Measurements from ENCODE around the gene ZNF735.
"Not testable (repeated sequence)": the region's sequence is repeated elsewhere in the genome, so short reads cannot be mapped to it uniquely, and the experiment has no call there.

ZNF735 gene

GRCh38 chr7:64206903-64207302, at the start of gene ZNF735:
ZNF735 (plus strand) TSS chr7:64207203; CDS start chr7:64207203, 0 bp downstream.
- no peak for DNase-seq

DNA sequence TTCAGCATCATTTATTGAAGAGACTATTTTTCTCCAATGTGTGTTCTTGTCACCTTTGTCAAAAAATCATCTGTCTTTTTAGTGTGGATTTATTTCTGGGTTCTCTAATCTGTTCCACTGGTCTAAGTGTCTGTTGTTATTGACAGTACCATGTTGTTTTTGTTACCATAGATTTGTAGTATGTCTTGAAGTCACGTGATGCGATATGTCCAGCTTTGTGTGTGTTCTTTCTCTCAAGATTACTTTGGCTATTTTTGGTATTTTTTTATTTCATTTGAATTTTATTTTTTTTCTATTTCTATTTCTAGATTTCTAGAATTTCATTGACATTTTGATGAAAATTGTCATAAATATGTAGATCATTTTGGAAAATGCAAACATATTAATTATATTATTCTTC, 36.0 kb upstream of the ZNF735 start:
- not testable (repeated sequence) for DNase-seq

GRCh38 chr7:64174328-64174727, 32.7 kb upstream of the ZNF735 start:
- DNase-seq = no peak

GRCh38 chr7:64174941-64175340, 32.1 kb upstream of the ZNF735 start:
- DNase-seq = no peak

DNA sequence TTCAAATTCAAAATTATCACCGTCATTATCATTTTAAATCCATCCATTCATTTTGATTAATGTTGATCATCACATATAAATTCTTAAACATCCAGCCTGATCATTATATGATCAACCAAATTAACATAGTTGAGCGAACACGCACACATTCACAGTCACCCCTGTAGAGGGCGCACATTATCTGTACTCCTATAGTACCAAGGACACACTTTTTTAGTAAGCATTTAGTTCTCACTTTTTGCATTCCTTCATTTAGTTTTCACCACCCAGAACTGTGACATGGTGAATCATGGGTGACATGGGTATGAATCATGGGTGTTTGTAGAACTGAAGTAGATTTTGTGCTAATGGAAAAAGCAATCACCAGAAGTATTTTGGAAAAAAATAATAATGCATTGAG, 26.0 kb upstream of the ZNF735 start:
- DNase-seq = no peak

GRCh38 chr7:64181586-64181985, 25.4 kb upstream of the ZNF735 start:
- DNase-seq = no peak

DNA sequence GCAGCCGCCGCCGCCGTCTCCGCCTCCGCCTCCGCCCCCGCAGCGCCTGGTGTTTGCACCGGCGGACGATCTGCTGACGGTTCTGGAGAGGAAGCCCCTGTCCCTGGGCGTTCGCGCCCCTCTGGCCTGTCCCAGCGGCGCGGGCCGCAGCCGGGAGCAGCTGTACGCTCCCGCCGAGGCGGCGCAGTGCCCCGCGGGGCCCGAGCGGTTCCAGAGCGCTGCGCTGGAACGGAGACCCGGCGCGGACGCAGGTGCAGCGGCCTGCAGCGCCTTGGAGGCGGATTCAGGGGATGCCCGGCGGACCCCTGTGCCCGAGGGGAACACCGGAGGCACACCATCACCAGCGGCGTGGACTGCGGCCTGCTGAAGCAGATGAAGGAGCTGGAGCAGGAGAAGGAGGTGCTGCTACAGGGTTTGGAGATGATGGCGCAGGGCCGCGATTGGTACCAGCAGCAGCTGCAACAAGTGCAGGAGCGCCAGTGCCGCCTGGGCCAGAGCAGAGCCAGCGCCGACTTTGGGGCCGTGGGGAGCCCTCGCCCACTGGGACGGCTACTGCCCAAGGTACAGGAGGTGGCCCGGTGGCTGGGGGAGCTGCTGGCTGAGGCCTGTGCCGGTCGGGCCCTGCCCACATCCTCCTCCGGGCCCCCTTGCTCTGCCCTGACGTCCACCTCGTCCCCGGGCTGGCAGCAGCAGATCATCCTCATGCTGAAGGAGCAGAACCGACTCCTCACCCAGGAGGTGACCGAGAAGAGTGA, 24.8 kb upstream of the ZNF735 start:
- no peak for DNase-seq

- no peak for DNase-seq
These were observed 23.8 kb upstream of the ZNF735 start for GRCh38 chr7:64183126-64183742.

- DNase-seq = no peak
These were observed 23.1 kb upstream of the ZNF735 start for GRCh38 chr7:64183827-64184372.

- DNase-seq = no peak
These were observed 22.6 kb upstream of the ZNF735 start for GRCh38 chr7:64184376-64184775.

DNA sequence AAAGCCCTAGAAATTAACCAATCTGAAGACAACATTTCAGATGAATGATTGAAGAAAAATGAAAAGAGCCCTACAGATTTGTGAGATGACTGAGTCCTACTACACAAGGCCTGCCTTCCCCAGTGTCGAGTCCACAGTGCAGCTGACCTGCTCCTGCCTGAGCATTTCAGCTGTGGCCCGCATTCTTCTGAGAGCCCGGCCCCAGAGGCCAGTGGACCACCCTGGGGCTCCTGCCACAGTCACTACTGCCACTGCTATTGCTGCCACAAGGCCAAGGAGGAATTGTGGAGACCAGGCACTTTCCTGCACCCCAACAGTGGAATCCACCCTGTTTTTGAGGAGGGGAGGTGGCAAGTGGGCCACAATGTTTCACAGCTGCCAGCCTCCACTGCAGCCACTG, 19.6 kb upstream of the ZNF735 start:
- no peak for DNase-seq

DNA sequence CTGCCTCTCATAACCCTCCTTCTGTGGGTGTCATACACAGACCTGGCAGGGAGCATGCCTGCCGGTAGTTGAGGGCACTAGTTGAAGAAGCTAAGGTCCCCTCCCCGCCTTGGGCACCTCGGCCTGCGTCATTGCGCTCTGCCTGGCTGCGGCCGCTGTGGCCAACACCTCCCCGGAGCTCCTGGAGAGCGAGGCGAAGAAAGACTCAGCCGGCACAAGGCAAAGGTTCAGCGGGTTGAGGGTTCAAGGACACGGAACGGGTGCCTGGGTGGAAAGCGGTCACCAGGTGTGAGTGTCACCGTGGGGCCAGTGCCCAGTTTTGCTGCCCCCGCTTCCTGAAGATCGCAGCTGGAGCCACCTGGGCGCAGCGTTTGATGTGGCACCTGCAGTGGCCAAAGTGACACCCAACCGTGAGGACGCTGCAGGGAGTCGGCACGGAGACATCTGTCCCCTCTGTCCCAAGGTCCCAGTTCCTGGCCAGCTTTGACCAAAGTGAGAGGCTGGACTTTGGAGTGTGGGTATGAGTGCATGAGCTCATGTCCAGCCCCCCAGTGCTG, 14.8 kb upstream of the ZNF735 start:
- no peak for DNase-seq

DNA sequence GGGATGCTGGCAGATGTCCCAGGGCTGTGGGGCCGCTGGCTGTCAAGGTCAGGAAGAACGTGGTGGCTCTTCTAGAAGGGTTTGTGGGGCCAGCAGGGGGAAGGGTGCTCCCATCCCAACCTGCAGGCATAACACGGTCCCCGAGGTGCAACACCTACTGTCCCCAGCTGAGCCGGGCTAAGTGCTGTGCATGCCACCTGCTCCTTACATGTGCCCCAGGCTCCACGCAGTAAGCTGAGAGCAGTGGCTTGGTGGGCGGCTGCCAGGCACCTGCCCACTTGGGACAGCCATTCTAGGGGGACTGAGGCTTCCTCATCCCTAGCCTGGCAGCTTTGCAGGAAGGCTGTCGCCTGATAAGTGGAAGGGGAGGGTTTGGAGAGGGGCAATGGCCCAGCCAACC, 14.2 kb upstream of the ZNF735 start:
- DNase-seq = no peak

DNA sequence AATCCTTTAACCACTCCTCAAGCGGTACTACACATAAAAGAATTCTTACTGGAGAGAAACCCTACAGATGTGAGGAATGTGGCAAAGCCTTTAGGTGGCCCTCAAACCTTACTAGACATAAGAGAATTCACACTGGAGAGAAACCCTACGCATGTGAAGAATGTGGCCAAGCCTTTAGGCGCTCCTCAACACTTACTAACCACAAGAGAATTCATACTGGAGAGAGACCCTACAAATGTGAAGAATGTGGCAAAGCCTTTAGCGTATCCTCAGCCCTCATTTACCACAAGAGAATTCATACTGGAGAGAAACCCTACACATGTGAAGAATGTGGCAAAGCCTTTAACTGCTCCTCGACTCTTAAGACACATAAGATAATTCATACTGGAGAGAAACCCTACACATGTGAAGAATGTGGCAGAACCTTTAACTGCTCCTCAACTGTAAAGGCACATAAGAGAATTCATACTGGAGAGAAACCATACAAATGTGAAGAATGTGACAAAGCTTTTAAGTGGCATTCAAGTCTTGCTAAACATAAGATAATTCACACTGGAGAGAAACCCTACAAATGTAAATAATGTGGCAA, 12.8 kb downstream of the ZNF735 start:
- not testable (repeated sequence) for DNase-seq

DNA sequence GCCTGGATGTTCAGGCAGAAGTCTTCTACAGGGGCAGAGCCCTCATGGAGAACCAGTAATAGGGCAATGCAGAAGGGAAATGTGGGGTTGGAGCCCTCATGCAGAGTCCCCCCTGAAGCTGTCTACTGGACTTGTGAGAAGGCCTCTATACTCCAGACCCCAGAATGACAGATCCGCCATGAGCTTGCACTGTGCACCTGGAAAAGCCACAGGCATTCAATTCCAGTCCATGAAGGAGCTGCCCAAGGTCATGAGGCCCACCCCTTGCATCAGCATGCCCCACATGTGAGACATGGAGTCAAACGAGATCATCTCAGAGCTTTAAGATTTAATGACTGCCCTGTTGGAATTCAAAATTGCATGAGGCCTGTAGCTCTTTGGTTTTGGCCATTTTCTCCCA, 16.4 kb downstream of the ZNF735 start:
- no peak for DNase-seq

DNA sequence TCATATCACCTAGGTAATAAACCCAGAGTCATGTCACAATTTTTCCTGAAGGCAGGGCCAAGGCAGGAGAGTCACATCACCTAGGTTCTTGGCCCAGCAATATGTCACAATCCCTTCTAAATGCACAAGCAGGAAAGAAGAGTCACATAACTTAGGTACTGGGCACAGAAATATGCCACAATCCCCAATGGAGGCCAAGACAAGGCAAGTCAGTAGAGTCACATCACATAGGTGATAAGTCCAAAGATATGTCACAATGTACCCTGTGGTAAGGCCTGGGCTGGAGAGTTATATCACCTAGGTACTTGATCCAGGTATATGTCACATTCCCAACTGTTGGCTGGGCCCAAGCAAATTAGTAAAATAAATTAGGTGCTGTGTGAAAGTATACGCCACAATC, 21.2 kb downstream of the ZNF735 start, which contains the start of gene ZNF679:
Gene ZNF679 (plus strand): TSS at position 301 of the 400 bp plus-strand sequence. CDS start 20,644 bp downstream, outside the sequence.
- not testable (repeated sequence) for DNase-seq

DNA sequence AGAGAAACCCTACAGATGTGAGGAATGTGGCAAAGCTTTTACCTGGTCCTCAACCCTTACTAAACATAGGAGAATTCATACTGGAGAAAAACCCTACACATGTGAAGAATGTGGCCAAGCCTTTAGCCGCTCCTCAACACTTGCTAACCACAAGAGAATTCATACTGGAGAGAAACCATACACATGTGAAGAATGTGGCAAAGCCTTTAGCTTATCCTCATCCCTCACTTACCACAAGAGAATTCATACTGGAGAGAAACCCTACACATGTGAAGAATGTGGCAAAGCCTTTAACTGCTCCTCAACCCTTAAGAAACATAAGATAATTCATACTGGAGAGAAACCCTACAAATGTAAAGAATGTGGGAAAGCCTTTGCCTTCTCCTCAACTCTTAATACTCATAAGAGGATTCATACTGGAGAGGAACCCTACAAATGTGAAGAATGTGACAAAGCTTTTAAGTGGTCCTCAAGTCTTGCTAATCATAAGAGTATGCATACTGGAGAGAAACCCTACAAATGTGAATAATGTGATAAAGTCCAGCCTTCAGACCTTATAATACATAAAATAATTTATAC, 59.4 kb downstream of the ZNF735 start:
- no peak for DNase-seq
